Chondrocyte (in vitro differentiated cells): ENCODE results near the gene ARHGAP15. TPM values are rescaled to one million over a fixed set of nuclear protein-coding genes. Genes with fewer than 3 reads are reported as not detected.

ENCODE experiments used
- DNase-seq: peaks from one replicate; pipeline ENCODE4 v3.0.0; 2021; ENCODE audit warnings: mixed read lengths, low spot score
- H3K27ac Mint-ChIP-seq: one replicate; pipeline ENCODE4 v1.8.0; 2021; ENCODE audit warnings: mild to moderate bottlenecking, moderate library complexity, mixed read lengths; ENCODE audit not compliant: unreplicated experiment
- H3K27me3 Mint-ChIP-seq: 2 replicates; pipeline ENCODE4 v1.8.0; 2021; ENCODE audit warnings: low read depth, mixed read lengths
- H3K36me3 Mint-ChIP-seq: 2 replicates; pipeline ENCODE4 v1.8.0; 2021; ENCODE audit warnings: low read depth, mixed read lengths
- H3K4me1 Mint-ChIP-seq: 2 replicates; pipeline ENCODE4 v1.8.0; 2021; ENCODE audit warnings: low read depth, mild to moderate bottlenecking, mixed read lengths
- H3K4me3 Mint-ChIP-seq: one replicate; pipeline ENCODE4 v1.8.0; 2021; ENCODE audit warnings: mild to moderate bottlenecking, moderate library complexity, mixed read lengths; ENCODE audit not compliant: unreplicated experiment
- H3K9me3 Mint-ChIP-seq: 2 replicates; pipeline ENCODE4 v1.8.0; 2021; ENCODE audit warnings: low read depth, mixed read lengths
- long read RNA-seq: library from polyadenylated mRNA; stranded (forward); transcript quantifications from one replicate; pipeline ENCODE4 v2.0.0, GENCODE V29; 2021
- total RNA-seq: library from RNA; stranded (reverse); gene quantifications from 3 replicates; pipeline ENCODE4 v1.2.1, GENCODE V29; 2021
- TF ChIP-seq, protein P1 (sequence below): fragments of 200-600 bp; sonication (generic); IDR thresholded peaks from 2 replicates; pipeline ENCODE4 v1.5.0; 2021; ENCODE audit warnings: antibody characterized with exemption, mild to moderate bottlenecking, moderate library complexity

Gene ARHGAP15
- 0.36 to 0.42 TPM in 2 of 3 replicates, not detected in the other for total RNA-seq
- long read RNA-seq: 0 reads

DNA sequence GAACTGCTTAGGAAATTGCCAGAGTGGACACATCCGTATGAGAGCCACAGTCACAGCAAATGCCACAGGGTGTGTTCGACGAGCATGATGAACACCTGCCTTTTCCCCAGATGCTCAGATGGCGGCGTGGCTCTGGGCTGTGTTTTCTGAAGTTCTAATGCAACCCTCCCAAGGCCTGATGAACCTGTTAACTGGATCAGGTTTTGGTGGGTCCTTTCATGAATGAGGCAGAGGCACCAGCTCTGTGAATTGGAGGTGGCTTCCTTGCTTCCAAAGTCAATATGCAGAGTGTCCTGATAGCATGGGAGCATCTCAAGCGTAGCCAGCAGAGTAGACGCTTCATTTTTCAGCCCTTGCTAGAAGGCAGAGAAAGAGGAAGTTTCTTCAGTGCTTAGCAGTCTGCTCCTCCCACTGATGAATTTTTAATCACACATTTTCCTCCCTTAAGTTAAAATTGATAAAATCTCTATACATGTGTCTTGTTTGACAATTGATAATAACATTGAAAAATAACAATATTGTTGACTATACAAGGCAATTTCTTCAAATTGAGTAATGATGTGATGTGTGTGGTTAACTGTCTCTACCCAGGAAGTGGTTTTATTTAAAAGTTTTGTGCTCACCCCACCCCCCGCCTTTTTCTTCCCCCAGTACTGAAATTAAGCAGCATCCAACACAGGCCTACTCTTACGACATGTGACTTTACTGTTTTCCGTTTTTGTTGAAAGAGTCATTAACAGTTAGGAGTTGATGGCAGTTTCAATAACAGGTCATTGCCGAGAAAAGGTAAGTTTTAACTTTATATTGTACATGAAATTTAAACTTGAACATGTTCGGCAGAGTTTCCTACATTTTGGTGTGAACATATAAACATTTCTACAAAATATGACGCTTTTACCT, at the start of gene ARHGAP15:
ARHGAP15 (plus strand) TSS at position 739 of the 900 bp plus-strand sequence.
- no peak for DNase-seq
- Mint-ChIP-seq H3K9me3 (no peaks in the 10 kb centered on the region), H3K36me3 (no peaks in the 10 kb centered on the region), H3K27ac (no peak within 1 kb of the TSS), H3K27me3 (peaks cover 6% of the 10 kb centered on the region), H3K4me3 (no peak within 1 kb of the TSS), H3K4me1 (peaks cover 8% of the 10 kb centered on the region)
- TF ChIP-seq, protein P1, sequence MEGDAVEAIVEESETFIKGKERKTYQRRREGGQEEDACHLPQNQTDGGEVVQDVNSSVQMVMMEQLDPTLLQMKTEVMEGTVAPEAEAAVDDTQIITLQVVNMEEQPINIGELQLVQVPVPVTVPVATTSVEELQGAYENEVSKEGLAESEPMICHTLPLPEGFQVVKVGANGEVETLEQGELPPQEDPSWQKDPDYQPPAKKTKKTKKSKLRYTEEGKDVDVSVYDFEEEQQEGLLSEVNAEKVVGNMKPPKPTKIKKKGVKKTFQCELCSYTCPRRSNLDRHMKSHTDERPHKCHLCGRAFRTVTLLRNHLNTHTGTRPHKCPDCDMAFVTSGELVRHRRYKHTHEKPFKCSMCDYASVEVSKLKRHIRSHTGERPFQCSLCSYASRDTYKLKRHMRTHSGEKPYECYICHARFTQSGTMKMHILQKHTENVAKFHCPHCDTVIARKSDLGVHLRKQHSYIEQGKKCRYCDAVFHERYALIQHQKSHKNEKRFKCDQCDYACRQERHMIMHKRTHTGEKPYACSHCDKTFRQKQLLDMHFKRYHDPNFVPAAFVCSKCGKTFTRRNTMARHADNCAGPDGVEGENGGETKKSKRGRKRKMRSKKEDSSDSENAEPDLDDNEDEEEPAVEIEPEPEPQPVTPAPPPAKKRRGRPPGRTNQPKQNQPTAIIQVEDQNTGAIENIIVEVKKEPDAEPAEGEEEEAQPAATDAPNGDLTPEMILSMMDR: no peak

DNA sequence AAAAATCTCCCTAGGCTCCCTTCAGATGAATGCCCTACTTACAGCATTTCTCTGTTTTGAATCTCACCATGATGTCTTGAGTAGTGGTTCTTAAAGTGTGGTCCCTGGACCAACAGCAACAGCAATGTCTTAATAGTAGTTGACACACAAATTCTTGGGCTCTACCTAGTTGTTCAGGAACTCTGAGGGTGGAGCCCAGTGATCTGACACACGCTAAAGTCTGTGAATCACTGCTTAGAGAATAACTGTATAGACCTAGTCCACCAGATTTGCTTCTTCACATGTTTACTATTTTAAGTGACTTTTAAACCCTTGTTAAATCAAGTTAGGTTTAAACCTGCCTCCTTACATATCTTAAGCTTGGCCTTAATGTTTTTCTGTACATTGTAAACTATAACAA, 47.6 kb upstream of the ARHGAP15 start:
- no peak overlapping the region for H3K4me3 Mint-ChIP-seq
- H3K27ac Mint-ChIP-seq: no peak overlapping the region

DNA sequence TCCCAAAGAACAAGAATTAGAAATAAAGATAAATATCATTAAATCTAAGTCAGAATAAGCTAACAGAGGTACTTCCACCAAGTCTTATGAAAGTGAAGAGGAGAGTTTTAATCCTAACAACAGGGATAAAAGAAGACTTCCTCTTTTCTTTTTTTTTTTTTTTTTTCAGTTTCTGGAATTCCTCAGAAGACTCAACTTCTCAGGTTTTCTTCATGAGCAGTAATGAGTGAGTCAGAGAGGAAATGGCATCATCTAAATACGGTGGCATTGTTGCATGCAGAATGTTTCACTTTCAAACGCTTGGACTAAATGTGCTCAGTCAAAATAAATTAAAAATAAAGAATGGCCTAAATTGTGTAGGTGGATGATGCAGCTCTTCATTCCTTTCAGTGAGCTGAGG, 45.6 kb upstream of the ARHGAP15 start:
- Mint-ChIP-seq H3K27me3 (peaks cover 3% of the 10 kb centered on the region), H3K4me1 (peaks cover 5% of the 10 kb centered on the region), H3K36me3 (peaks cover 3% of the 10 kb centered on the region), H3K9me3 (peaks cover 8% of the 10 kb centered on the region), H3K4me3 (no peak overlapping the region), H3K27ac (peak overlapping the region; percentile 51)
- DNase-seq: no peak
- TF ChIP-seq, protein P1: no peak

More for the DNA sequence above, 47.6 kb upstream of the ARHGAP15 start:
- Mint-ChIP-seq H3K36me3 (peaks cover 3% of the 10 kb centered on the region), H3K27me3 (peaks cover 3% of the 10 kb centered on the region), H3K4me1 (peaks cover 5% of the 10 kb centered on the region), H3K9me3 (peaks cover 8% of the 10 kb centered on the region)
- TF ChIP-seq, protein P1: no peak
- no peak for DNase-seq

DNA sequence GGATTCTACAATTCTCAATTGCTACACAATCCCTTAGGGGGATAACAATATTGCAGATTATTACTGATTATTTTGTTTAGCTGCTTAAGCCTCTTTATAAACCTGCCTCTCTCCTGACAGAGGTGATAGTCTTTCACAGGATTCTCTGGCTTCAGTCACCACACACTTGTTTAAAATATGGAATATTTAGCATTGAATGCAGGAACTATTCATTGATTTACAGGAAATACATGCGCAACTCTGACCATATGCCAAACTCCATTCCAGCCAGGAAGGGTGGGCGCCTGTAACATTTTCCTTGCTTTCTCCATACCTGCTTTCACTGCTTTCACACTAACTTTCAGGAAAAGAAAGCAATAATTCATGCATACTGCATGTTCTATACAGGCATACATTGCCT, 44.8 kb upstream of the ARHGAP15 start:
- peaks cover 8% of the 10 kb centered on the region for H3K9me3 Mint-ChIP-seq
- peaks cover 3% of the 10 kb centered on the region for H3K27me3 Mint-ChIP-seq

DNA sequence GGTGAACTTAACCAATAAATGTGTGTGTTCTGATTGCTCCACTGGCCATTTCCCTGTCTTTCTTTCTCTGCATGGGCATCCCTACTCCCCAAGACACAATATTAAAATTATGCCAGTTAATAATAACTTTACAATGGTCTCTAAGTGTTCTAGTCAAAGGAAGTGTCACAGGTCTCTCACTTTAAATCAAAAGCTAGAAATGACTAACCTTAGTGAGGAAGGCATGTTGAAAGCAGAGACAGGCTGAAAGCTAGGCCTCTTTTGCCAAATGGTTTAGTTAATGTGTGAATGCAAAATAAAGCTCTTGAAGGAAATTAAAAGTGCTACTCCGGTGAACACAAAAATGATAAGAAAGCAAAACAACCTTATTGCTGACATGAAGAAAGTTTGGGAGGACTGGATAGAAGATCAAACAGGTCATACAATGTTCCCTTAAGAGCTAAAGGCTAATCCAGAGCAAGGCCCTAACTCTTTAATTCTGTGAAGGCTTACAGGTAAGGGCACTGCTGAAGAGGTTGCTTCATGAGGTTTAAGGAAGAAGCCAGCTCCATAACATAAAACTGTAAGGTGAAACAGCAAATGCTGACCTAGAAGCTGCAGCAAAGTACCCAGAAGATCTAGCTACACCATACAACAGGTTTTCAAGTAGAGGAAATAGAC, 44.0 kb upstream of the ARHGAP15 start:
- DNase-seq: no peak
- Mint-ChIP-seq H3K27me3 (no peaks in the 10 kb centered on the region), H3K36me3 (peaks cover 3% of the 10 kb centered on the region), H3K4me3 (no peak overlapping the region), H3K27ac (no peak overlapping the region), H3K9me3 (peaks cover 8% of the 10 kb centered on the region), H3K4me1 (peaks cover 5% of the 10 kb centered on the region)
- TF ChIP-seq, protein P1: no peak

More for the DNA sequence above, 44.8 kb upstream of the ARHGAP15 start:
- H3K4me1 Mint-ChIP-seq: peaks cover 5% of the 10 kb centered on the region
- no peak for DNase-seq
- no peak overlapping the region for H3K4me3 Mint-ChIP-seq
- no peak overlapping the region for H3K27ac Mint-ChIP-seq
- TF ChIP-seq, protein P1: no peak
- peaks cover 3% of the 10 kb centered on the region for H3K36me3 Mint-ChIP-seq
